Lung (tissue), 5 donors: ENCODE results near the gene FANK1. TPM values are rescaled to one million over a fixed set of nuclear protein-coding genes. Genes with fewer than 3 reads are reported as not detected.

Experiments used
- polyA plus RNA-seq, 2 donors: library from polyadenylated mRNA; stranded (reverse); fragments of 200-250 nt; gene quantifications; one replicate each; pipeline ENCODE4 v1.2.1, GENCODE V29; 2013
- small RNA-seq: library from RNA; depleted of rRNA; stranded (forward); fragments of <200 nt; gene quantifications from one replicate; pipeline ENCODE3, GENCODE V24; 2014; ENCODE audit warnings: low replicate concordance
- total RNA-seq, 2 donors: library from RNA; depleted of rRNA in 1 of 2; stranded (reverse); fragments of >200 nt in 1 of 2; gene quantifications; one replicate each; pipeline ENCODE4 v1.2.1, GENCODE V29; 2014 to 2021
- donor health status: Bipolar disorder and iron deficiency.
- donor health status: healthy.
- donor health status: DM: yes; HTN: yes; CAD: no.

The FANK1 gene
- total and polyA plus RNA-seq, 4 donors, result 8.7 to 18.4 (median 13.7) TPM

Small RNA genes lying within 50 kb of the gene (small RNA-seq; reads per million reads assigned to genes)
- gene GNG10P1, result not detected
- gene RF00017, result not detected
- gene RNU2-42P, result not detected

Other genes starting within 250 kb of the FANK1 start
- gene TEX36, start 213.4 kb upstream of the FANK1 start, total RNA-seq, result not detected
- gene TEX36, start 213.4 kb upstream of the FANK1 start, polyA plus RNA-seq, result not detected
- 10 to 100 TPM; 15.9 to 54.6 TPM for gene EDRF1, start 176.9 kb upstream of the FANK1 start, total RNA-seq
- 10 to 100 TPM in 1 of 2 donors, 1 to 10 TPM in 1; 9.4 to 19.4 TPM for gene EDRF1, start 176.9 kb upstream of the FANK1 start, polyA plus RNA-seq
- gene MMP21, start 120.7 kb upstream of the FANK1 start, total RNA-seq, result under 1 TPM; 0.21 to 0.46 TPM
- under 1 TPM; 0.03 to 0.08 TPM for gene MMP21, start 120.7 kb upstream of the FANK1 start, polyA plus RNA-seq
- 10 to 100 TPM; 32.5 to 45.5 TPM for gene UROS, start 73.3 kb upstream of the FANK1 start, total RNA-seq
- gene UROS, start 73.3 kb upstream of the FANK1 start, polyA plus RNA-seq, result 10 to 100 TPM; 29.8 to 44.7 TPM
- gene BCCIP, start 73.0 kb upstream of the FANK1 start, total RNA-seq, result 10 to 100 TPM; 37.5 to 38.9 TPM
- gene BCCIP, start 73.0 kb upstream of the FANK1 start, polyA plus RNA-seq, result 10 to 100 TPM; 55.9 to 70.1 TPM
- 10 to 100 TPM; 31.2 to 33.8 TPM for gene DHX32, start 15.3 kb upstream of the FANK1 start, total RNA-seq
- gene DHX32, start 15.3 kb upstream of the FANK1 start, polyA plus RNA-seq, result 10 to 100 TPM; 15.2 to 19.7 TPM